SK-N-SH (cell line): ENCODE measurements around the gene RASGEF1C. TPM values are rescaled to one million over a fixed set of nuclear protein-coding genes. Genes with fewer than 3 reads are reported as not detected.

Source experiments
- CTCF ChIA-PET: fragments of 300-600, 350-600 bp; formaldehyde crosslinking; extraction: SDS; loops from one replicate; lab custom pipeline; 2021; lab: Yijun Ruan, JAX
- POLR2A ChIA-PET: fragments of 350-600 bp; sonication (Branson Sonifier 250); formaldehyde crosslinking; extraction: SDS; loops from one replicate; lab custom pipeline; 2020; ENCODE audit warnings: antibody characterized with exemption, inconsistent platforms; lab: Yijun Ruan, JAX
- DNase-seq: peaks from one replicate; pipeline ENCODE4 v3.0.0; 2012
- H2AFZ ChIP-seq: fragments of 200-600 bp; sonication (generic); 2 replicates; pipeline ENCODE4 v1.8.1; 2016; ENCODE audit warnings: antibody characterized with exemption, mild to moderate bottlenecking, low read depth
- H3F3A ChIP-seq: fragments of 200-600 bp; sonication (generic); replicated peaks from 2 replicates; pipeline ENCODE3; 2016; ENCODE audit warnings: antibody characterized with exemption, mild to moderate bottlenecking; ENCODE audit not compliant: insufficient read depth
- H3K27ac ChIP-seq, 2 experiments: fragments of 200-500 bp in 1 of 2; fragments of 200-600 bp in 1 of 2; sonication (Bioruptor generic) in 1 of 2; sonication (generic), shearing (Covaris generic) in 1 of 2; 2 replicates each; pipeline versions ENCODE4 v1.5.1 to v1.6.1; 2014 to 2016; ENCODE audit warnings: low read depth in 2 of 2, inconsistent platforms in 1 of 2, low read length in 1 of 2, mild to moderate bottlenecking in 1 of 2, mixed read lengths in 1 of 2
- H3K27me3 ChIP-seq: fragments of 200-600 bp; sonication (generic), shearing (Covaris generic); 2 replicates; pipeline ENCODE4 v1.6.1; 2016; ENCODE audit warnings: mixed run types; ENCODE audit not compliant: insufficient read depth
- H3K36me3 ChIP-seq, 2 experiments: fragments of 200-500 bp in 1 of 2; fragments of 200-600 bp in 1 of 2; sonication (Bioruptor generic) in 1 of 2; sonication (generic) in 1 of 2; replicated peaks in 1 of 2; 2 replicates each; pipeline versions ENCODE3 to v1.5.1; 2014 to 2016; ENCODE audit warnings: low read length in 1 of 2, mild to moderate bottlenecking in 1 of 2; ENCODE audit not compliant: insufficient read depth in 2 of 2, control insufficient read depth in 1 of 2
- H3K4me1 ChIP-seq, 2 experiments: fragments of 200-500 bp in 1 of 2; fragments of 200-600 bp in 1 of 2; sonication (Bioruptor generic) in 1 of 2; sonication (generic), shearing (Covaris generic) in 1 of 2; 2 replicates each; pipeline versions ENCODE4 v1.5.1 to v1.6.1; 2014 to 2016; ENCODE audit warnings: low read depth in 1 of 2, low read length in 1 of 2, mixed run types in 1 of 2; ENCODE audit not compliant: insufficient read depth in 2 of 2, control insufficient read depth in 1 of 2
- H3K4me2 ChIP-seq: fragments of 200-600 bp; sonication (generic), shearing (Covaris generic); 2 replicates; pipeline ENCODE4 v1.6.1; 2017; ENCODE audit warnings: mixed run types
- H3K4me3 ChIP-seq, 2 experiments: fragments of 200-500 bp in 1 of 2; fragments of 200-600 bp in 1 of 2; sonication (Bioruptor generic) in 1 of 2; sonication (generic), shearing (Covaris generic) in 1 of 2; 2 replicates each; pipeline versions ENCODE4 v1.5.1 to v1.8.1; 2014 to 2016; ENCODE audit warnings: low read depth in 2 of 2, inconsistent platforms in 1 of 2, low read length in 1 of 2, mild to moderate bottlenecking in 1 of 2, mixed read lengths in 1 of 2, moderate library complexity in 1 of 2
- H3K79me2 ChIP-seq: fragments of 200-600 bp; sonication (generic); 2 replicates; pipeline ENCODE4 v1.8.1; 2017; ENCODE audit warnings: mild to moderate bottlenecking; ENCODE audit not compliant: insufficient read depth
- H3K9ac ChIP-seq: fragments of 200-600 bp; sonication (generic); 2 replicates; pipeline ENCODE4 v1.6.1; 2017; ENCODE audit warnings: mixed run types
- H3K9me2 ChIP-seq: fragments of 200-600 bp; sonication (generic); 2 replicates; pipeline ENCODE4 v1.6.1; 2017; ENCODE audit warnings: mixed run types
- H3K9me3 ChIP-seq: fragments of 200-600 bp; sonication (generic); 2 replicates; pipeline ENCODE4 v1.6.1; 2017; ENCODE audit warnings: mixed run types, mild to moderate bottlenecking, moderate library complexity
- H4K20me1 ChIP-seq: fragments of 200-600 bp; sonication (generic); 2 replicates; pipeline ENCODE4 v1.6.1; 2017; ENCODE audit warnings: mild to moderate bottlenecking, mixed run types; ENCODE audit not compliant: insufficient read depth
- FOSL2 ChIP-seq: IDR thresholded peaks from 2 replicates; pipeline ENCODE4 v1.4.0; 2012; ENCODE audit warnings: low read depth, mild to moderate bottlenecking, moderate library complexity, borderline replicate concordance
- GATA2 ChIP-seq: sonication (generic); formaldehyde crosslinking; IDR thresholded peaks from 2 replicates; pipeline ENCODE4 v1.5.0; 2020; ENCODE audit warnings: mild to moderate bottlenecking, missing genetic modification reagents
- JUND ChIP-seq: IDR thresholded peaks from 2 replicates; pipeline ENCODE4 v1.4.0; 2012
- MXI1 ChIP-seq: IDR thresholded peaks from 2 replicates; pipeline ENCODE4 v1.6.1; 2012; ENCODE audit warnings: mild to moderate bottlenecking, low read depth, low read length, improper control_type of control experiment
- NFIC ChIP-seq: IDR thresholded peaks from 2 replicates; pipeline ENCODE4 v1.4.0; 2012; ENCODE audit warnings: borderline replicate concordance
- POLR2AphosphoS5 ChIP-seq: IDR thresholded peaks from 2 replicates; pipeline ENCODE4 v1.6.1; 2012; ENCODE audit warnings: low read depth, low read length
- RCOR1 ChIP-seq: fragments of 150-350 bp; IDR thresholded peaks from 2 replicates; pipeline ENCODE4 v1.6.1; 2017; ENCODE audit warnings: antibody characterized with exemption, low read length
- RFX5 ChIP-seq: IDR thresholded peaks from 2 replicates; pipeline ENCODE4 v1.6.1; 2012; ENCODE audit warnings: mild to moderate bottlenecking, improper control_type of control experiment, low read length
- SMC3 ChIP-seq: IDR thresholded peaks from 2 replicates; pipeline ENCODE4 v1.6.1; 2012; ENCODE audit warnings: low read depth, low read length, improper control_type of control experiment
- WGBS: methylation state at CpG from one replicate; pipeline ENCODE4 v1.1.6; 2017; ENCODE audit warnings: low lambda C conversion rate; 5-methylcytosine and 5-hydroxymethylcytosine counted together
- polyA plus RNA-seq, 3 experiments: library from polyadenylated mRNA; depleted of rRNA; stranded (reverse); fragments of >200 nt; gene quantifications; 2 replicates each; pipeline ENCODE4 v1.2.3, GENCODE V29; 2012
- TF ChIP-seq, protein P1 (sequence below): fragments of 150-350 bp; IDR thresholded peaks from 2 replicates; pipeline ENCODE4 v1.6.1; 2017; ENCODE audit warnings: antibody characterized with exemption, low read length, low read depth, borderline replicate concordance
- TF ChIP-seq, protein P2 (sequence below): fragments of 200-600 bp; sonication (generic); IDR thresholded peaks from 2 replicates; pipeline ENCODE4 v1.6.1; 2017; ENCODE audit warnings: antibody characterized with exemption, mild to moderate bottlenecking, moderate library complexity
- TF ChIP-seq, protein P3 (sequence below): IDR thresholded peaks from 2 replicates; pipeline ENCODE4 v1.4.0; 2012; ENCODE audit warnings: low read depth

RASGEF1C gene
- polyA plus RNA-seq, 1 of the 3 experiments (the other 2 are of a cell fraction), result not detected

DNA sequence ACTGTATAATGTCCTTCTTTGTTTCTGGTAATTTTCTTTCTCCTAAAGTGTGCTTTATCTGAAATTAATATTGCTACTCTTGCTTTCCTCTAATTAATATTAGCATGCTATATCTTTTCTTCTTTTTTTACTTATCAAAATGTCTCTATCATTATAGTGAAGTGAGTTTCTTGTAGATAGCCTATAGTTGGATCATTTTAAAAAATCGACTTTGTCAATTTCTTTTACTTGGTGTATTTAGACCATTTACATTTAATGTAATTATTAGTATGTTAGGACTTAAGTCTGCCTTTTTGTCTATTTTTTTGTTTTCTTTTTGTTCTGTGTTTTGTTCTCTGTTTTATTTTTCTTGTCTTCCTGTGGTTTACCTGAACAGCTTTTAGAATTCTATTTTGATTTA lies 102.0 kb downstream of the RASGEF1C start:
- Histone ChIP-seq H3K9me3 (peaks cover 10% of the 10 kb centered on the region; the same call in 1 of the 2 replicates), H3K27me3 (no peaks in the 10 kb centered on the region), H3K4me1 (no peaks in the 10 kb centered on the region), H3K79me2 (no peaks in the 10 kb centered on the region), H3F3A (no peaks in the 10 kb centered on the region), H3K9me2 (no peaks in the 10 kb centered on the region), H3K36me3 (no peaks in the 10 kb centered on the region), H2AFZ (no peak overlapping the region), H3K4me3 (no peak overlapping the region), H3K27ac (no peak overlapping the region), H4K20me1 (no peaks in the 10 kb centered on the region), H3K9ac (no peak overlapping the region), H3K4me2 (no peak overlapping the region)
- ChIA-PET CTCF (interaction anchor here (1.1 to 1.2 kb wide), 2 partner anchors 16 to 209 kb away, joined by 4 read pairs; no protein-coding TSS in a partner anchor), POLR2A (no interaction called here)
- TF ChIP-seq NFIC (no peak), GATA2 (CRISPR knock-in tag) (no peak), SMC3 (no peak), RFX5 (no peak), POLR2AphosphoS5 (no peak), RCOR1 (no peak), JUND (no peak), FOSL2 (no peak), MXI1 (no peak)
- TF ChIP-seq, protein P1, sequence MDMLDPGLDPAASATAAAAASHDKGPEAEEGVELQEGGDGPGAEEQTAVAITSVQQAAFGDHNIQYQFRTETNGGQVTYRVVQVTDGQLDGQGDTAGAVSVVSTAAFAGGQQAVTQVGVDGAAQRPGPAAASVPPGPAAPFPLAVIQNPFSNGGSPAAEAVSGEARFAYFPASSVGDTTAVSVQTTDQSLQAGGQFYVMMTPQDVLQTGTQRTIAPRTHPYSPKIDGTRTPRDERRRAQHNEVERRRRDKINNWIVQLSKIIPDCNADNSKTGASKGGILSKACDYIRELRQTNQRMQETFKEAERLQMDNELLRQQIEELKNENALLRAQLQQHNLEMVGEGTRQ, result no peak
- TF ChIP-seq, protein P2, sequence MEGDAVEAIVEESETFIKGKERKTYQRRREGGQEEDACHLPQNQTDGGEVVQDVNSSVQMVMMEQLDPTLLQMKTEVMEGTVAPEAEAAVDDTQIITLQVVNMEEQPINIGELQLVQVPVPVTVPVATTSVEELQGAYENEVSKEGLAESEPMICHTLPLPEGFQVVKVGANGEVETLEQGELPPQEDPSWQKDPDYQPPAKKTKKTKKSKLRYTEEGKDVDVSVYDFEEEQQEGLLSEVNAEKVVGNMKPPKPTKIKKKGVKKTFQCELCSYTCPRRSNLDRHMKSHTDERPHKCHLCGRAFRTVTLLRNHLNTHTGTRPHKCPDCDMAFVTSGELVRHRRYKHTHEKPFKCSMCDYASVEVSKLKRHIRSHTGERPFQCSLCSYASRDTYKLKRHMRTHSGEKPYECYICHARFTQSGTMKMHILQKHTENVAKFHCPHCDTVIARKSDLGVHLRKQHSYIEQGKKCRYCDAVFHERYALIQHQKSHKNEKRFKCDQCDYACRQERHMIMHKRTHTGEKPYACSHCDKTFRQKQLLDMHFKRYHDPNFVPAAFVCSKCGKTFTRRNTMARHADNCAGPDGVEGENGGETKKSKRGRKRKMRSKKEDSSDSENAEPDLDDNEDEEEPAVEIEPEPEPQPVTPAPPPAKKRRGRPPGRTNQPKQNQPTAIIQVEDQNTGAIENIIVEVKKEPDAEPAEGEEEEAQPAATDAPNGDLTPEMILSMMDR, result no peak
- TF ChIP-seq, protein P3, sequence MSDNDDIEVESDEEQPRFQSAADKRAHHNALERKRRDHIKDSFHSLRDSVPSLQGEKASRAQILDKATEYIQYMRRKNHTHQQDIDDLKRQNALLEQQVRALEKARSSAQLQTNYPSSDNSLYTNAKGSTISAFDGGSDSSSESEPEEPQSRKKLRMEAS, result no peak
- no peak for DNase-seq
- WGBS, result 41% methylated on average over 1 of the region's 1 CpG

DNA sequence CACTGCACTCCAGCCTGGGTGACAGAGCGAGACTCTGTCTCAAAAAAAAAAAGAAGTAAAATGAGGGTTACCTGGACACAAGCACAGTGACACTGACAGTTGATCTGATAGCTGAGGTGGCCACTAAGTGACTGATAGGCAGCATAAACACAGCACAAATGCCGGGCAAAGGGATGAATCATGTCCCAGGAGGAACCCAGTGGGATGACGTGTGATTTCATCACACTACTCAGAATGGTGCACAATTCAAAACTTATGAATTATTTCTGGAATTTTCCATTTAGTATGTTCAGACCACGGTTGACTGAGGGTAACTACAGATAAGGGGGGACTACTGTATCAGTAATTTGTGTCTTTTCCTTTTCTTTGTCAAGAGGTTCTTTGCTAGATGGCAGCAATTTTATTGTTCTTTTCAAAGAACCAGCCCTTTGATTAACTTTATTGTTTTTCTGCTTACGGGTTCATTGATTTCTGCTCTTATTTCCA lies 103.1 kb downstream of the RASGEF1C start:
- H3K4me3 ChIP-seq, result no peak overlapping the region
- TF ChIP-seq SMC3, result no peak
- no peak overlapping the region for H2AFZ ChIP-seq
- DNase-seq, result no peak
- H3K27ac ChIP-seq, result no peak overlapping the region
- ChIA-PET POLR2A (no interaction called here), CTCF (interaction anchor here (0.6 kb wide), 1 partner anchor 92 kb away, joined by 3 read pairs; no protein-coding TSS in a partner anchor)
- no peaks in the 10 kb centered on the region for H3K27me3 ChIP-seq
- peaks cover 10% of the 10 kb centered on the region; the same call in 1 of the 2 replicates for H3K9me3 ChIP-seq
- 18% methylated on average over 5 of the region's 5 CpGs for WGBS
- no peaks in the 10 kb centered on the region for H4K20me1 ChIP-seq
- H3K9ac ChIP-seq, result no peak overlapping the region
- H3K79me2 ChIP-seq, result no peaks in the 10 kb centered on the region
- no peaks in the 10 kb centered on the region for H3K36me3 ChIP-seq
- no peaks in the 10 kb centered on the region for H3F3A ChIP-seq
- no peaks in the 10 kb centered on the region for H3K9me2 ChIP-seq
- H3K4me2 ChIP-seq, result no peak overlapping the region
- no peaks in the 10 kb centered on the region for H3K4me1 ChIP-seq
